Measurements from ENCODE around the gene MYO16.

MYO16 gene

GRCh38 chr13:108929532-108930206 is 300.3 kb downstream of the MYO16 start:
- no peak for TF ChIP-seq CTCF (conservative IDR thresholded peaks at IDR 0.05; ENCODE audit: low read depth, low read length)
- DNase-seq (ENCODE audit: low read depth): no peak
- H3K4me3 ChIP-seq (ENCODE audit: low read depth, low read length): no peak overlapping the region

GRCh38 chr13:108932196-108932595 is 302.8 kb downstream of the MYO16 start:
- no peak overlapping the region for H3K4me3 ChIP-seq (ENCODE audit: low read depth, low read length)
- no peak for DNase-seq (ENCODE audit: low read depth)
- TF ChIP-seq CTCF (conservative IDR thresholded peaks at IDR 0.05; ENCODE audit: low read depth, low read length): no peak

GRCh38 chr13:108933061-108933460 is 303.6 kb downstream of the MYO16 start:
- no peak overlapping the region for H3K4me3 ChIP-seq (ENCODE audit: low read depth, low read length)
- no peak for TF ChIP-seq CTCF (conservative IDR thresholded peaks at IDR 0.05; ENCODE audit: low read depth, low read length)
- no peak for DNase-seq (ENCODE audit: low read depth)

- DNase-seq (ENCODE audit: low read depth): no peak
- no peak overlapping the region for H3K4me3 ChIP-seq (ENCODE audit: low read depth, low read length)
- TF ChIP-seq CTCF (conservative IDR thresholded peaks at IDR 0.05; ENCODE audit: low read depth, low read length): no peak
Observed at GRCh38 chr13:108938155-108938554, 308.7 kb downstream of the MYO16 start.

- DNase-seq (ENCODE audit: low read depth): no peak
- no peak overlapping the region for H3K4me3 ChIP-seq (ENCODE audit: low read depth, low read length)
- TF ChIP-seq CTCF (conservative IDR thresholded peaks at IDR 0.05; ENCODE audit: low read depth, low read length): no peak
Observed at GRCh38 chr13:108940121-108940520, 310.7 kb downstream of the MYO16 start.

GRCh38 chr13:108943842-108944241 is 314.4 kb downstream of the MYO16 start:
- no peak for TF ChIP-seq CTCF (conservative IDR thresholded peaks at IDR 0.05; ENCODE audit: low read depth, low read length)

GRCh38 chr13:108944760-108945159 is 315.3 kb downstream of the MYO16 start:
- no peak for TF ChIP-seq CTCF (conservative IDR thresholded peaks at IDR 0.05; ENCODE audit: low read depth, low read length)
- no peak overlapping the region for H3K4me3 ChIP-seq (ENCODE audit: low read depth, low read length)
- peak; percentile 63 for DNase-seq (ENCODE audit: low read depth)

More at GRCh38 chr13:108943842-108944241, 314.4 kb downstream of the MYO16 start:
- no peak overlapping the region for H3K4me3 ChIP-seq (ENCODE audit: low read depth, low read length)
- DNase-seq (ENCODE audit: low read depth): no peak
